Body of pancreas (tissue), 4 donors: ENCODE results near the gene IFT88. TPM values are rescaled to one million over a fixed set of nuclear protein-coding genes. Genes with fewer than 3 reads are reported as not detected.

Experiments used
- ATAC-seq: fragments of 150-250 bp; one replicate; pipeline ENCODE4 v1.9.1; 2016
- DNase-seq, 4 donors: peaks; one replicate each; pipeline ENCODE4 v3.0.0-alpha.2; 2019
- H3K27ac ChIP-seq, 4 donors: fragments of 200-600 bp; sonication (generic); 1 replicate in 3 of 4; 2 replicates in 1 of 4; pipeline versions ENCODE4 v1.5.1 to v1.6.1; 2016 to 2019; ENCODE audit warnings: mild to moderate bottlenecking in 1 of 4, mixed read lengths in 1 of 4, moderate library complexity in 1 of 4
- H3K27me3 ChIP-seq, 2 donors: fragments of 200-600 bp; sonication (generic); one replicate each; pipeline ENCODE4 v1.6.0; 2016; ENCODE audit warnings: mild to moderate bottlenecking in 1 of 2
- H3K36me3 ChIP-seq, 2 donors: fragments of 200-600 bp; sonication (generic); replicated peaks in 1 of 2; 2 replicates each; pipeline ENCODE4 v1.5.1; 2016; ENCODE audit warnings: low read depth in 2 of 2; ENCODE audit not compliant: insufficient read depth in 1 of 2
- H3K4me1 ChIP-seq: fragments of 200-600 bp; sonication (generic); one replicate; pipeline ENCODE4 v1.6.0; 2016
- H3K4me3 ChIP-seq, 2 donors: fragments of 200-600 bp; sonication (generic); 1 replicate in 1 of 2; 2 replicates in 1 of 2; pipeline ENCODE4 v1.5.1; 2016 to 2019
- H3K9me3 ChIP-seq, 3 donors: fragments of 200-600 bp; sonication (generic); 1 replicate in 2 of 3; 2 replicates in 1 of 3; pipeline ENCODE4 v1.5.1; 2016
- POLR2A ChIP-seq, 3 donors: fragments of 450-650 bp; IDR thresholded peaks; one replicate each; pipeline ENCODE4 v1.6.1; 2016; ENCODE audit warnings: antibody characterized with exemption in 3 of 3, mild to moderate bottlenecking in 2 of 3
- WGBS, 2 donors: methylation state at CpG; one replicate each; pipeline ENCODE4 v1.1.5; 2017; 5-methylcytosine and 5-hydroxymethylcytosine counted together
- intact Hi-C: fragments of 100-400 bp; cut with DNase I; formaldehyde crosslinking; loops from one replicate; pipeline ENCODE4 v1.15.1; 2023
- total RNA-seq, 2 donors: library from RNA; depleted of rRNA; stranded (reverse); fragments of >200 nt; gene quantifications; one replicate each; pipeline ENCODE4 v1.1.0, GENCODE V29; 2016
- TF ChIP-seq, protein P1 (sequence below), 7 experiments: fragments of 450-650 bp in 4 of 7; fragments of 200-600 bp in 3 of 7; sonication (generic) in 3 of 7; IDR thresholded peaks; one replicate each; pipeline ENCODE4 v1.5.1; 2016 to 2019; ENCODE audit warnings: antibody characterized with exemption in 7 of 7

IFT88 gene
- total RNA-seq, 2 donors from 2014 or later, result 9.6 to 16.5 TPM

DNA sequence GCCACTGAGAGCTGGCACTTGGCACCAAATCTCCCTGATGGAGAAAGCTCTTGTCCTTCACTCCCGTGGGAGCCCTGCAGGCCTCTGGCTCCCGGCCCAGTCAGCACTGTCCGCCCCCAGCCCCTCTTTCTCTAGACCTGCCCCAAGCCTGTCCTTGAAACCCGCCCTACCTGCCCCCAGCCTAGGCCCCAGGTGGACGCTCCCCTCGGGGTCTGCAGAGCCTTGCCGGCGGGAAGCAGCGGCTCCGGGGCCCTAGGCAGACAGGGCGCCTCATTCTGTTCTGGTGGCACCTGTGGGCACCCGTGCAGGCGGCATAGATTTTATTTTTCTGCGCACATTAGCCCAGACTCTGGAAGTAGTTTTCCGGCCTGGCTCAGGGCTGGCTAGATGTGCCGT, 154.1 kb downstream of the IFT88 start:
- 60 to 71% methylated on average over 5 to 16 of the region's 16 CpGs for WGBS, 2 donors
- DNase-seq (no peak), ATAC-seq (no peak)
- Histone ChIP-seq H3K4me3 (no peak overlapping the region), H3K36me3 (no peaks in the 10 kb centered on the region), H3K9me3 (no peaks in the 10 kb centered on the region), H3K27ac (no peak overlapping the region), H3K4me1 (peaks cover 14% of the 10 kb centered on the region), H3K27me3 (peaks cover 0 to 13% of the 10 kb centered on the region in 2 donors)
- TF ChIP-seq, protein P1, sequence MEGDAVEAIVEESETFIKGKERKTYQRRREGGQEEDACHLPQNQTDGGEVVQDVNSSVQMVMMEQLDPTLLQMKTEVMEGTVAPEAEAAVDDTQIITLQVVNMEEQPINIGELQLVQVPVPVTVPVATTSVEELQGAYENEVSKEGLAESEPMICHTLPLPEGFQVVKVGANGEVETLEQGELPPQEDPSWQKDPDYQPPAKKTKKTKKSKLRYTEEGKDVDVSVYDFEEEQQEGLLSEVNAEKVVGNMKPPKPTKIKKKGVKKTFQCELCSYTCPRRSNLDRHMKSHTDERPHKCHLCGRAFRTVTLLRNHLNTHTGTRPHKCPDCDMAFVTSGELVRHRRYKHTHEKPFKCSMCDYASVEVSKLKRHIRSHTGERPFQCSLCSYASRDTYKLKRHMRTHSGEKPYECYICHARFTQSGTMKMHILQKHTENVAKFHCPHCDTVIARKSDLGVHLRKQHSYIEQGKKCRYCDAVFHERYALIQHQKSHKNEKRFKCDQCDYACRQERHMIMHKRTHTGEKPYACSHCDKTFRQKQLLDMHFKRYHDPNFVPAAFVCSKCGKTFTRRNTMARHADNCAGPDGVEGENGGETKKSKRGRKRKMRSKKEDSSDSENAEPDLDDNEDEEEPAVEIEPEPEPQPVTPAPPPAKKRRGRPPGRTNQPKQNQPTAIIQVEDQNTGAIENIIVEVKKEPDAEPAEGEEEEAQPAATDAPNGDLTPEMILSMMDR (IDR thresholded peaks at IDR 0.05), result no peak
- TF ChIP-seq POLR2A (IDR thresholded peaks at IDR 0.05), result no peak
- intact Hi-C loops, result no loop called here

DNA sequence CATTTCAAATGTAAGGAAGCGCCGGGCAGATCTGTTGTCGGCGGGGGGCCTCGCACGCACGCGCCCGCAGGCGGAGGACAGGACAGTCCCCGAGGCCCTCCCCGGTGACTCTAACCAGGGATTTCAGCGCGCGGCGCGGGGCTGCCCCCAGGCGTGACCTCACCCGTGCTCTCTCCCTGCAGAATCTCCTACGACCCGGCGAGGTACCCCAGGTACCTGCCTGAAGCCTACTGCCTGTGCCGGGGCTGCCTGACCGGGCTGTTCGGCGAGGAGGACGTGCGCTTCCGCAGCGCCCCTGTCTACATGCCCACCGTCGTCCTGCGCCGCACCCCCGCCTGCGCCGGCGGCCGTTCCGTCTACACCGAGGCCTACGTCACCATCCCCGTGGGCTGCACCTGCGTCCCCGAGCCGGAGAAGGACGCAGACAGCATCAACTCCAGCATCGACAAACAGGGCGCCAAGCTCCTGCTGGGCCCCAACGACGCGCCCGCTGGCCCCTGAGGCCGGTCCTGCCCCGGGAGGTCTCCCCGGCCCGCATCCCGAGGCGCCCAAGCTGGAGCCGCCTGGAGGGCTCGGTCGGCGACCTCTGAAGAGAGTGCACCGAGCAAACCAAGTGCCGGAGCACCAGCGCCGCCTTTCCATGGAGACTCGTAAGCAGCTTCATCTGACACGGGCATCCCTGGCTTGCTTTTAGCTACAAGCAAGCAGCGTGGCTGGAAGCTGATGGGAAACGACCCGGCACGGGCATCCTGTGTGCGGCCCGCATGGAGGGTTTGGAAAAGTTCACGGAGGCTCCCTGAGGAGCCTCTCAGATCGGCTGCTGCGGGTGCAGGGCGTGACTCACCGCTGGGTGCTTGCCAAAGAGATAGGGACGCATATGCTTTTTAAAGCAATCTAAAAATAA, 154.7 kb downstream of the IFT88 start:
- ATAC-seq, result peak; percentile 55
- DNase-seq, result peak; percentile 51 to 62 (median 58)
- TF ChIP-seq, protein P1 (IDR thresholded peaks at IDR 0.05), result no peak
- TF ChIP-seq POLR2A (IDR thresholded peaks at IDR 0.05), result no peak

DNA sequence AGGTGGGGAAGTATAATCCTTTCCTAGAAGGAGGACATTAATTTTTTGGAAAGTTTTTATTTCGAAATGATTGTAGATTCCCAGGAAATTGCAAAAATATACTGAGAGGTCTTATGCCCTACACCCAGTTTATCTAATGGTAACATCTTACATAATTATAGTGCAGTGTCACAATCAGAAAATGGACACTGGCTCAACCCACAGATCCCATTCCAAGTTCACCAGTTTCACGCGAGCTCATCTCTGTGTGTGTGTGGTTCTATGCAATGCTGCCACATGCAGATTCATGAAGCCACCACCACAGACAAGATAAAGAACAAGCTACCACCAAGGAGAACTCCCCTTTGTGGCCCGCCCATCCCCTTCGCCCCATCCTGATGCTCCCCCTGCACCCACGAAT, 160.9 kb downstream of the IFT88 start:
- H3K4me1 ChIP-seq, result no peaks in the 10 kb centered on the region
- no peaks in the 10 kb centered on the region for H3K27me3 ChIP-seq
- DNase-seq, result no peak
- no peaks in the 10 kb centered on the region for H3K36me3 ChIP-seq
- TF ChIP-seq POLR2A (IDR thresholded peaks at IDR 0.05), result no peak
- TF ChIP-seq, protein P1 (IDR thresholded peaks at IDR 0.05), result no peak
- H3K27ac ChIP-seq, result no peak overlapping the region
- no peak overlapping the region for H3K4me3 ChIP-seq
- WGBS, 2 donors, result 85 to 86% methylated on average over 6 of the region's 6 CpGs
- intact Hi-C loops, result no loop called here
- no peak for ATAC-seq
- H3K9me3 ChIP-seq, result no peaks in the 10 kb centered on the region

More for the DNA sequence above, 154.7 kb downstream of the IFT88 start:
- Histone ChIP-seq H3K4me1 (peaks cover 14% of the 10 kb centered on the region), H3K36me3 (no peaks in the 10 kb centered on the region), H3K27ac (no peak overlapping the region), H3K4me3 (no peak overlapping the region), H3K27me3 (peaks cover 0 to 13% of the 10 kb centered on the region in 2 donors), H3K9me3 (no peaks in the 10 kb centered on the region)
- 9% methylated on average over 22 to 79 of the region's 81 CpGs for WGBS, 2 donors
- intact Hi-C loops, result no loop called here

DNA sequence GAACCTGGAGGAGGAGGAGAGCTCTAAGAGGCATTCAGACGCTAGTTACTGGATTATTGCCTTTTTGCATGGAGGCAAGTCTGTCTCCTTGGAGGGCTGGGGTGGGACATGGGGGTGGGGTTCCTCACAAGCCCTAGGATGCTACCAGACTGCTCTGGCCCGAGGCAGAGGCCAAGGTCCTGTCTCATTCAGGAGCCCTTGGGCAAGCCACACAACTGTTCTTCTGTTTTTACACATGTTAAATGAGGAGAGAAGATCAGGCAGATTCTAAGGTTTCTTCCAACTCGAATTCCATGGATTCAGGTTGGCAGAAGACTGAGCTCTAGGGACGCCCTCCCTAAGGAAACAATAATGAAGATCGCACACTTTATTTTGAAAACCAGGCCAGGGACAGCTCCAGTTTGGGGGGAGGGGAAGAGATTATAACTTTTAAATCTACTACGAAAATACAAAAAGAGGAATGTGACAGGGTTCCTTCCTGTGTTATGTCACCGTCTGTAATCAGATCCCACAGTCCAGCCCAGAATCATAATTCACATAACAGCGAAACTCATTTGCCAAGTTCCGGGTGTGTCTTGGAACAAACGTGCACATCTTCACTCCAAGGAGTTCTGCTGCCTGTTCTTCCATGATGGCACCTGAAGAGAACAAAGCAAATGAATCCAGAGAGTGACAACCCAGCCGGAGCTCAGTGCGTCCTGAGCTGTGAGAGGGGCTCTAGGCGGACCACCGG, 161.8 kb downstream of the IFT88 start:
- TF ChIP-seq, protein P1 (IDR thresholded peaks at IDR 0.05), result no peak
- no peak for TF ChIP-seq POLR2A (IDR thresholded peaks at IDR 0.05)

More for the DNA sequence above, 161.8 kb downstream of the IFT88 start:
- intact Hi-C loops, result no loop called here
- DNase-seq (no peak), ATAC-seq (no peak)
- Histone ChIP-seq H3K4me3 (no peak overlapping the region), H3K27ac (no peak overlapping the region), H3K4me1 (no peaks in the 10 kb centered on the region), H3K9me3 (no peaks in the 10 kb centered on the region), H3K27me3 (no peaks in the 10 kb centered on the region), H3K36me3 (no peaks in the 10 kb centered on the region)
- 73 to 89% methylated on average over 13 to 14 of the region's 14 CpGs for WGBS, 2 donors
